Measurements from ENCODE around the gene ARAP2.

DNA sequence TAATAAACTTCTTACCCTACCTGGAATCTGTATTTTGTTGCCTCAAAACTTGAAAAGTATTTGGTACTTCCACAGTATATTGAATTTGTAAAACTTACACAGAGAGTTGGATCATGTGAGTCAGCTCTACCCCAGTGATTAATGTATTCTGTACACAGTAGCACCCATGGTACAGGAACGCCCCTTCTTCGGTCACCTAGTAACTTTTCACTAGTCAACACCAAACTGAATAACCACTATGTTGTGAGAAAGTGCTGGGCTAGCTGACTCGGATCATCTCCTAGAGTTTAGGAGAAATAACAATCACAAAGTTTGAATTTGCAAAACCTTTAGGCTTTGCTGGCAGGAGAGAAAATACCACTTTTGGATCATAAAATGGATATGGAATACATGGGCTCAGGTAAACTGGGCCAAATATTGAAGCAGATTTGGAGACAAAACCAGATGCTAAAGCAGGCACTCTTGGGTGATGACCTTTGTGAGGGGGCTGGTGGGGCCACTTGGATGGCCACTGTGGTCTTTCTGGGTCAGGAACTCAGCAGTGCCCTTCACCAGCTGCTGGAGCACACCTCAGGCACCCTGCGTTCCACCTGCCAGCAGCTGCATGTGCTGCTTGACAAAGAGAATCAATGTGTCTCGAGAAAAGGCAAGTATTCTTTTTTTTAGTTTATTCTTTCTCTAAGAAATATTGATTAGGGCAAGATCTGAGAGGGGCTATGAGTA, 37.2 kb upstream of the ARAP2 start, which contains the start of gene DTHD1:
- TF ChIP-seq, protein P1, sequence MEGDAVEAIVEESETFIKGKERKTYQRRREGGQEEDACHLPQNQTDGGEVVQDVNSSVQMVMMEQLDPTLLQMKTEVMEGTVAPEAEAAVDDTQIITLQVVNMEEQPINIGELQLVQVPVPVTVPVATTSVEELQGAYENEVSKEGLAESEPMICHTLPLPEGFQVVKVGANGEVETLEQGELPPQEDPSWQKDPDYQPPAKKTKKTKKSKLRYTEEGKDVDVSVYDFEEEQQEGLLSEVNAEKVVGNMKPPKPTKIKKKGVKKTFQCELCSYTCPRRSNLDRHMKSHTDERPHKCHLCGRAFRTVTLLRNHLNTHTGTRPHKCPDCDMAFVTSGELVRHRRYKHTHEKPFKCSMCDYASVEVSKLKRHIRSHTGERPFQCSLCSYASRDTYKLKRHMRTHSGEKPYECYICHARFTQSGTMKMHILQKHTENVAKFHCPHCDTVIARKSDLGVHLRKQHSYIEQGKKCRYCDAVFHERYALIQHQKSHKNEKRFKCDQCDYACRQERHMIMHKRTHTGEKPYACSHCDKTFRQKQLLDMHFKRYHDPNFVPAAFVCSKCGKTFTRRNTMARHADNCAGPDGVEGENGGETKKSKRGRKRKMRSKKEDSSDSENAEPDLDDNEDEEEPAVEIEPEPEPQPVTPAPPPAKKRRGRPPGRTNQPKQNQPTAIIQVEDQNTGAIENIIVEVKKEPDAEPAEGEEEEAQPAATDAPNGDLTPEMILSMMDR (IDR thresholded peaks at IDR 0.05), result no peak
- no peak for TF ChIP-seq POLR2A (IDR thresholded peaks at IDR 0.05)
